Measurements from ENCODE around the gene MYO16.

DNA sequence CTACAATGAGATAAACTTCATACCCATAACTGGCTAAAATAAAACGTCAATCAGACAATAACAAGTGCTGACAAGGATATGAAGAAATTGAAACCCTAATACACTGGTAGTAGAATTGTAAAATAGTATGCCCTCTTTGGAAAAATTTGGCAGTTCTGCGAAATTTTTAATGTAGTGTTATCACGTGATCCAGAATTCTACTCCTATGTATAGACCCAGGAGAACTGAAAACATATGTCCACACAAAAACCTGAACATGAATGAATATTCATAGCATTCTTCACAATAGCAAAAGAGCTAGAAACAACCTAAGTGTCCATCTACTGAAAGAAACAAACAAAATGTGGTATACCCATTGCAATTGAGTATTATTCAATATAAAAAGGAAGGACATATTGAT lies 14.2 kb upstream of the MYO16 start:
- TF ChIP-seq, protein P1, sequence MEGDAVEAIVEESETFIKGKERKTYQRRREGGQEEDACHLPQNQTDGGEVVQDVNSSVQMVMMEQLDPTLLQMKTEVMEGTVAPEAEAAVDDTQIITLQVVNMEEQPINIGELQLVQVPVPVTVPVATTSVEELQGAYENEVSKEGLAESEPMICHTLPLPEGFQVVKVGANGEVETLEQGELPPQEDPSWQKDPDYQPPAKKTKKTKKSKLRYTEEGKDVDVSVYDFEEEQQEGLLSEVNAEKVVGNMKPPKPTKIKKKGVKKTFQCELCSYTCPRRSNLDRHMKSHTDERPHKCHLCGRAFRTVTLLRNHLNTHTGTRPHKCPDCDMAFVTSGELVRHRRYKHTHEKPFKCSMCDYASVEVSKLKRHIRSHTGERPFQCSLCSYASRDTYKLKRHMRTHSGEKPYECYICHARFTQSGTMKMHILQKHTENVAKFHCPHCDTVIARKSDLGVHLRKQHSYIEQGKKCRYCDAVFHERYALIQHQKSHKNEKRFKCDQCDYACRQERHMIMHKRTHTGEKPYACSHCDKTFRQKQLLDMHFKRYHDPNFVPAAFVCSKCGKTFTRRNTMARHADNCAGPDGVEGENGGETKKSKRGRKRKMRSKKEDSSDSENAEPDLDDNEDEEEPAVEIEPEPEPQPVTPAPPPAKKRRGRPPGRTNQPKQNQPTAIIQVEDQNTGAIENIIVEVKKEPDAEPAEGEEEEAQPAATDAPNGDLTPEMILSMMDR (IDR thresholded peaks at IDR 0.05) = no peak
- TF ChIP-seq POLR2A (IDR thresholded peaks at IDR 0.05) (no peak), POLR2AphosphoS5 (IDR thresholded peaks at IDR 0.05; ENCODE audit: insufficient read depth in 1 of 2, low read depth in 1 of 2) (no peak)
